Panc1 (cell line): Measurements from ENCODE around the gene ZNF516.

ENCODE experiments used
- POLR2AphosphoS5 ChIP-seq: IDR thresholded peaks from 2 replicates; pipeline ENCODE4 v1.6.1; 2012; ENCODE audit warnings: mild to moderate bottlenecking, low read depth, low read length, moderate library complexity
- SIN3A ChIP-seq: IDR thresholded peaks from 2 replicates; pipeline ENCODE4 v1.6.1; 2012; ENCODE audit warnings: low read depth, mild to moderate bottlenecking, low read length, moderate library complexity, borderline replicate concordance; ENCODE audit not compliant: insufficient read depth
- TF ChIP-seq, protein P1 (sequence below), 2 experiments: IDR thresholded peaks; 2 replicates each; pipeline ENCODE4 v1.6.1; 2011 to 2012; ENCODE audit warnings: low read depth in 2 of 2, control low read depth in 1 of 2, low read length in 1 of 2, mild to moderate bottlenecking in 1 of 2, moderate library complexity in 1 of 2; ENCODE audit not compliant: insufficient read depth in 1 of 2
- TF ChIP-seq, protein P2 (sequence below): fragments of 450-650 bp; IDR thresholded peaks from 2 replicates; pipeline ENCODE4 v1.5.1; 2017; ENCODE audit warnings: mild to moderate bottlenecking

DNA sequence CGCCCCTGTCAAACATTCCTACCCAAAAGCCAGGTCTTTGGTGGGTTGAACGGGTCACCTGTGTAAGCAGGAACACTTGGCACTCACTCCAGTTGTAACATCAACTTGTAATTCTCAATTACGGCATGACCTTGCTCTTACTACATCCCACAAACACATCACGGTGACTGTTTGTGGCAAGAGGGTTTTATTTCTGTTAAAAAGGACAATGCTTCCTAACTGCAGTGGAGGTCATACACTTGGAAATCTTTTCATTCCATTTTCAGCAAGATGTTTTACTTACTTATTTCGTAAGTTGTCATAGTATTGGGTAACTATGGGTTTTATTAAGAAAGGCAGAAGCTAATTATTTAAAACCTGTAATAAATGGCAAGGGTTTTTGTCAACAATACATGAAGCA, 126.1 kb downstream of the ZNF516 start:
- TF ChIP-seq, protein P1, sequence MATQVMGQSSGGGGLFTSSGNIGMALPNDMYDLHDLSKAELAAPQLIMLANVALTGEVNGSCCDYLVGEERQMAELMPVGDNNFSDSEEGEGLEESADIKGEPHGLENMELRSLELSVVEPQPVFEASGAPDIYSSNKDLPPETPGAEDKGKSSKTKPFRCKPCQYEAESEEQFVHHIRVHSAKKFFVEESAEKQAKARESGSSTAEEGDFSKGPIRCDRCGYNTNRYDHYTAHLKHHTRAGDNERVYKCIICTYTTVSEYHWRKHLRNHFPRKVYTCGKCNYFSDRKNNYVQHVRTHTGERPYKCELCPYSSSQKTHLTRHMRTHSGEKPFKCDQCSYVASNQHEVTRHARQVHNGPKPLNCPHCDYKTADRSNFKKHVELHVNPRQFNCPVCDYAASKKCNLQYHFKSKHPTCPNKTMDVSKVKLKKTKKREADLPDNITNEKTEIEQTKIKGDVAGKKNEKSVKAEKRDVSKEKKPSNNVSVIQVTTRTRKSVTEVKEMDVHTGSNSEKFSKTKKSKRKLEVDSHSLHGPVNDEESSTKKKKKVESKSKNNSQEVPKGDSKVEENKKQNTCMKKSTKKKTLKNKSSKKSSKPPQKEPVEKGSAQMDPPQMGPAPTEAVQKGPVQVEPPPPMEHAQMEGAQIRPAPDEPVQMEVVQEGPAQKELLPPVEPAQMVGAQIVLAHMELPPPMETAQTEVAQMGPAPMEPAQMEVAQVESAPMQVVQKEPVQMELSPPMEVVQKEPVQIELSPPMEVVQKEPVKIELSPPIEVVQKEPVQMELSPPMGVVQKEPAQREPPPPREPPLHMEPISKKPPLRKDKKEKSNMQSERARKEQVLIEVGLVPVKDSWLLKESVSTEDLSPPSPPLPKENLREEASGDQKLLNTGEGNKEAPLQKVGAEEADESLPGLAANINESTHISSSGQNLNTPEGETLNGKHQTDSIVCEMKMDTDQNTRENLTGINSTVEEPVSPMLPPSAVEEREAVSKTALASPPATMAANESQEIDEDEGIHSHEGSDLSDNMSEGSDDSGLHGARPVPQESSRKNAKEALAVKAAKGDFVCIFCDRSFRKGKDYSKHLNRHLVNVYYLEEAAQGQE (IDR thresholded peaks at IDR 0.05; ENCODE audit: insufficient read depth in 1 of 2, low read depth in 2 of 2, low read length in 1 of 2) = no peak
- TF ChIP-seq, protein P2, sequence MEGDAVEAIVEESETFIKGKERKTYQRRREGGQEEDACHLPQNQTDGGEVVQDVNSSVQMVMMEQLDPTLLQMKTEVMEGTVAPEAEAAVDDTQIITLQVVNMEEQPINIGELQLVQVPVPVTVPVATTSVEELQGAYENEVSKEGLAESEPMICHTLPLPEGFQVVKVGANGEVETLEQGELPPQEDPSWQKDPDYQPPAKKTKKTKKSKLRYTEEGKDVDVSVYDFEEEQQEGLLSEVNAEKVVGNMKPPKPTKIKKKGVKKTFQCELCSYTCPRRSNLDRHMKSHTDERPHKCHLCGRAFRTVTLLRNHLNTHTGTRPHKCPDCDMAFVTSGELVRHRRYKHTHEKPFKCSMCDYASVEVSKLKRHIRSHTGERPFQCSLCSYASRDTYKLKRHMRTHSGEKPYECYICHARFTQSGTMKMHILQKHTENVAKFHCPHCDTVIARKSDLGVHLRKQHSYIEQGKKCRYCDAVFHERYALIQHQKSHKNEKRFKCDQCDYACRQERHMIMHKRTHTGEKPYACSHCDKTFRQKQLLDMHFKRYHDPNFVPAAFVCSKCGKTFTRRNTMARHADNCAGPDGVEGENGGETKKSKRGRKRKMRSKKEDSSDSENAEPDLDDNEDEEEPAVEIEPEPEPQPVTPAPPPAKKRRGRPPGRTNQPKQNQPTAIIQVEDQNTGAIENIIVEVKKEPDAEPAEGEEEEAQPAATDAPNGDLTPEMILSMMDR = no peak
- TF ChIP-seq POLR2AphosphoS5 = no peak
- TF ChIP-seq SIN3A = no peak
